K562 (cell line): ENCODE measurements around the gene FIGLA. TPM values are rescaled to one million over a fixed set of nuclear protein-coding genes. Genes with fewer than 3 reads are reported as not detected.

ENCODE experiments used
- ATAC-seq: fragments of 200-7000 bp; cut with Tn5 transposase; 3 replicates; pipeline ENCODE4 v1.9.1; 2020; ENCODE audit warnings: moderate library complexity
- BruUV-seq: library from RNA; stranded (reverse); fragments of 400-500 nt; replicated peaks from 2 replicates; lab custom pipeline; 2021; lab: Mats Ljungman, UMichigan
- CTCF ChIA-PET: fragments of 300-600 bp; formaldehyde crosslinking; extraction: SDS; loops from one replicate; lab custom pipeline; 2021; ENCODE audit warnings: low intra/inter-chr PET ratio; lab: Yijun Ruan, JAX
- POLR2A ChIA-PET: fragments of 300-600, 350-650 bp; sonication (Branson Sonifier 250); formaldehyde crosslinking; extraction: SDS; loops from one replicate; lab custom pipeline; 2021; ENCODE audit warnings: antibody characterized with exemption, inconsistent platforms; lab: Yijun Ruan, JAX
- DNase-seq, 4 experiments: peaks; one replicate each; pipeline versions ENCODE4 v3.0.0 to v3.0.0-alpha.2; 2011 to 2018; ENCODE audit warnings: low spot score in 3 of 4, mixed read lengths in 3 of 4; ENCODE audit errors: extremely low read depth in 1 of 4
- FAIRE-seq: peaks from 2 replicates; lab custom pipeline; 2011; peaks lifted over from hg19 to GRCh38; lab: Jason Lieb, UNC
- H2AFZ ChIP-seq: 2 replicates; pipeline ENCODE4 v1.6.0; 2011; ENCODE audit warnings: low read depth, low read length, control low read depth, inconsistent platforms
- H3K27ac ChIP-seq: fragments of 200-600 bp; 3 replicates; pipeline ENCODE4 v1.8.0; 2011; ENCODE audit warnings: low read depth, mild to moderate bottlenecking, control low read depth, inconsistent platforms, low read length, moderate library complexity, mixed read lengths; ENCODE audit errors: extremely low read depth
- H3K27me3 ChIP-seq, 2 experiments: fragments of 300-600 bp in 1 of 2; 2 replicates in 1 of 2; 3 replicates in 1 of 2; pipeline versions ENCODE4 v1.6.0 to v1.8.0; 2011; ENCODE audit warnings: inconsistent platforms in 2 of 2, low read length in 2 of 2, mild to moderate bottlenecking in 1 of 2, mixed read lengths in 1 of 2, moderate library complexity in 1 of 2; ENCODE audit not compliant: control insufficient read depth in 2 of 2, insufficient read depth in 2 of 2
- H3K36me3 ChIP-seq: fragments of 300-600 bp; 3 replicates; pipeline ENCODE4 v1.8.0; 2011; ENCODE audit warnings: mild to moderate bottlenecking, low read length, inconsistent platforms; ENCODE audit not compliant: control insufficient read depth, insufficient read depth
- H3K4me1 ChIP-seq, 2 experiments: fragments of 200-600 bp in 1 of 2; replicated peaks in 1 of 2; 2 replicates in 1 of 2; 3 replicates in 1 of 2; pipeline versions ENCODE4 v1.5.1 to v1.8.0; 2011; ENCODE audit warnings: inconsistent platforms in 2 of 2, low read length in 2 of 2, mild to moderate bottlenecking in 1 of 2, mixed read lengths in 1 of 2, moderate library complexity in 1 of 2; ENCODE audit not compliant: control insufficient read depth in 2 of 2, insufficient read depth in 2 of 2
- H3K4me2 ChIP-seq: 2 replicates; pipeline ENCODE4 v1.6.1; 2011; ENCODE audit warnings: low read length, control low read depth, inconsistent platforms, mixed read lengths; ENCODE audit not compliant: insufficient read depth
- H3K4me3 ChIP-seq: fragments of 200-600 bp; sonication (generic), shearing (Covaris generic); 2 replicates; pipeline ENCODE4 v1.5.1; 2016; ENCODE audit warnings: control low read depth, inconsistent platforms
- H3K79me2 ChIP-seq: fragments of 200-600 bp; 3 replicates; pipeline ENCODE4 v1.8.0; 2011; ENCODE audit warnings: low read length, inconsistent platforms; ENCODE audit not compliant: control insufficient read depth, insufficient read depth
- H3K9ac ChIP-seq, 2 experiments: 2 replicates each; pipeline versions ENCODE4 v1.6.0 to v1.6.1; 2011; ENCODE audit warnings: low read depth in 2 of 2, low read length in 2 of 2, control low read depth in 1 of 2, inconsistent platforms in 1 of 2, mild to moderate bottlenecking in 1 of 2, mixed read lengths in 1 of 2; ENCODE audit not compliant: insufficient read depth in 1 of 2
- H3K9me1 ChIP-seq: one replicate; pipeline ENCODE4 v1.6.0; 2011; ENCODE audit warnings: inconsistent platforms, mild to moderate bottlenecking, low read length, moderate library complexity; ENCODE audit not compliant: control insufficient read depth, insufficient read depth
- H3K9me3 ChIP-seq: replicated peaks from 2 replicates; pipeline ENCODE4 v1.5.1; 2011; ENCODE audit warnings: low read depth, low read length, inconsistent platforms; ENCODE audit not compliant: control insufficient read depth, insufficient read depth
- H4K20me1 ChIP-seq: replicated peaks from 2 replicates; pipeline ENCODE4 v1.6.1; 2011; ENCODE audit warnings: low read length, inconsistent platforms, mixed read lengths; ENCODE audit not compliant: control insufficient read depth, insufficient read depth
- ID3 ChIP-seq, 2 experiments: fragments of 250-450 bp in 1 of 2; fragments of 450-650 bp in 1 of 2; sonication (Bioruptor Pico) in 1 of 2; IDR thresholded peaks; 2 replicates each; pipeline versions ENCODE4 v1.6.1 to v1.8.0; 2016 to 2021; ENCODE audit warnings: mild to moderate bottlenecking in 2 of 2, moderate library complexity in 2 of 2, missing compliant biosample characterization in 1 of 2, missing genetic modification characterization in 1 of 2
- KDM1A ChIP-seq, 2 experiments: fragments of 450-650 bp; IDR thresholded peaks; 2 replicates each; pipeline ENCODE4 v1.6.1; 2016; ENCODE audit warnings: mild to moderate bottlenecking in 2 of 2
- L3MBTL2 ChIP-seq: fragments of 450-650 bp; IDR thresholded peaks from 2 replicates; pipeline ENCODE4 v1.6.1; 2016; ENCODE audit warnings: mild to moderate bottlenecking, moderate library complexity
- POLR2G ChIP-seq: fragments of 200-400 bp; formaldehyde crosslinking; IDR thresholded peaks from 2 replicates; pipeline ENCODE4 v1.6.1; 2017; ENCODE audit warnings: low read depth, mild to moderate bottlenecking, antibody characterized with exemption, low read length, moderate library complexity
- POLR3G ChIP-seq: IDR thresholded peaks from 2 replicates; pipeline ENCODE4 v1.6.1; 2011; ENCODE audit not compliant: insufficient read length, insufficient replicate concordance; ENCODE audit errors: extremely low read depth
- RFX7 ChIP-seq: fragments of 250-450 bp; sonication (Bioruptor Pico); IDR thresholded peaks from 2 replicates; pipeline ENCODE4 v1.5.1; 2021; ENCODE audit warnings: mild to moderate bottlenecking
- SRF ChIP-seq, 2 experiments: fragments of 250-450, 450-650 bp in 1 of 2; sonication (Bioruptor Pico) in 1 of 2; sonication (generic) in 1 of 2; formaldehyde crosslinking; IDR thresholded peaks; 2 replicates each; pipeline versions ENCODE4 v1.5.0 to v1.5.1; 2020 to 2022; ENCODE audit warnings: mild to moderate bottlenecking in 1 of 2, missing genetic modification reagents in 1 of 2
- WGBS: fragments of 100-300 bp; shearing (Covaris generic); methylation state at CpG from one replicate; pipeline ENCODE4 v1.1.6; 2016; ENCODE audit warnings: low coverage, mixed read lengths; ENCODE audit not compliant: insufficient coverage; ENCODE audit errors: missing lambda C conversion rate; 5-methylcytosine and 5-hydroxymethylcytosine counted together
- in situ Hi-C: fragments of 300-500 bp; cut with MboI; formaldehyde crosslinking; loops from 4 replicates; pipeline ENCODE4 v1.15.0; 2018; ENCODE audit warnings: inconsistent platforms, mixed read lengths
- intact Hi-C: fragments of 100-400 bp; cut with micrococcal nuclease; formaldehyde crosslinking; loops from 2 replicates; pipeline ENCODE4 v1.14.2; 2022
- polyA plus RNA-seq, 8 experiments: library from polyadenylated mRNA; depleted of rRNA in 4 of 8; stranded (reverse) in 5 of 8; unstranded in 3 of 8; fragments of >200 nt; fragmentation: Nextera tagmentation in 2 of 8; fragmentation: Illumina TruSeq in 1 of 8; extraction: Ambion mirVana in 2 of 8; extraction: Trizol in 1 of 8; gene quantifications; 2 replicates each; pipeline versions ENCODE4 v1.2.1 to v1.2.3, GENCODE V29; 2011 to 2014; ENCODE audit warnings: inconsistent platforms in 1 of 8, missing spikeins in 1 of 8
- total RNA-seq, 7 experiments: library from RNA; depleted of rRNA in 6 of 7; stranded (reverse); fragments of >200 nt in 6 of 7; fragmentation: Illumina TruSeq in 2 of 7; extraction: Trizol in 2 of 7; gene quantifications; 2 replicates each; pipeline versions ENCODE4 v1.2.1 to v1.2.3, GENCODE V29; 2011 to 2021; ENCODE audit warnings: low replicate concordance in 1 of 7
- TF ChIP-seq, protein P1 (sequence below): fragments of 200-800 bp; sonication (Bioruptor generic); IDR thresholded peaks from 2 replicates; pipeline ENCODE4 v1.6.1; 2016; ENCODE audit warnings: missing genetic modification characterization, missing compliant biosample characterization
- TF ChIP-seq, protein P2 (sequence below): fragments of 450-650 bp; IDR thresholded peaks from 2 replicates; pipeline ENCODE4 v1.6.1; 2018; ENCODE audit not compliant: partially characterized antibody
- TF ChIP-seq, protein P3 (sequence below): fragments of 450-650 bp; IDR thresholded peaks from 2 replicates; pipeline ENCODE4 v1.6.1; 2017; ENCODE audit warnings: antibody characterized with exemption

Gene FIGLA
- total and polyA plus RNA-seq, 9 of the 15 experiments (the other 6 are each of a cell fraction or from before 2014, with no cell fraction given): not detected

GRCh38 chr2:70793450-70793849 lies 3.0 kb upstream of the FIGLA start:
- no peaks in the 10 kb centered on the region for H3K36me3 ChIP-seq
- ATAC-seq (no peak), FAIRE-seq (no peak), DNase-seq (no peak)
- no peak overlapping the region for H3K9ac ChIP-seq
- intact Hi-C loops (no loop called here), in situ Hi-C loops (loop anchor here (5.0 to 25.0 kb wide), 2 partner anchors 154 to 481 kb away; partner anchors contain the start of gene FAM136A)
- H3K79me2 ChIP-seq: no peaks in the 10 kb centered on the region
- no peak overlapping the region for H2AFZ ChIP-seq
- H3K27ac ChIP-seq: no peak overlapping the region
- H3K9me1 ChIP-seq: no peaks in the 10 kb centered on the region
- peaks cover 3 to 6% of the 10 kb centered on the region in 2 experiments for H3K27me3 ChIP-seq
- H3K9me3 ChIP-seq: no peaks in the 10 kb centered on the region
- no peak overlapping the region for H3K4me2 ChIP-seq
- ChIA-PET CTCF (no interaction called here), POLR2A (interaction anchor here (0.5 to 0.7 kb wide), 3 partner anchors 108 to 134 kb away, joined by 3 to 4 read pairs (median 3); no protein-coding TSS in a partner anchor)
- H4K20me1 ChIP-seq: no peaks in the 10 kb centered on the region
- no TSS peak for BruUV-seq
- no peak overlapping the region for H3K4me3 ChIP-seq
- 3% methylated on average over 2 of the region's 2 CpGs for WGBS
- peaks cover 2 to 16% of the 10 kb centered on the region in 2 experiments; a peak in 3 of 5 replicates for H3K4me1 ChIP-seq
- TF ChIP-seq POLR3G (no peak), KDM1A (IDR thresholded peaks at IDR 0.05) (no peak), POLR2G (no peak), L3MBTL2 (no peak), ID3 (CRISPR knock-in tag; IDR thresholded peaks at IDR 0.05) (no peak), ID3 (tag; IDR thresholded peaks at IDR 0.05) (no peak), RFX7 (CRISPR knock-in tag) (no peak), SRF (CRISPR knock-in tag; IDR thresholded peaks at IDR 0.05) (no peak)
- TF ChIP-seq, protein P1, sequence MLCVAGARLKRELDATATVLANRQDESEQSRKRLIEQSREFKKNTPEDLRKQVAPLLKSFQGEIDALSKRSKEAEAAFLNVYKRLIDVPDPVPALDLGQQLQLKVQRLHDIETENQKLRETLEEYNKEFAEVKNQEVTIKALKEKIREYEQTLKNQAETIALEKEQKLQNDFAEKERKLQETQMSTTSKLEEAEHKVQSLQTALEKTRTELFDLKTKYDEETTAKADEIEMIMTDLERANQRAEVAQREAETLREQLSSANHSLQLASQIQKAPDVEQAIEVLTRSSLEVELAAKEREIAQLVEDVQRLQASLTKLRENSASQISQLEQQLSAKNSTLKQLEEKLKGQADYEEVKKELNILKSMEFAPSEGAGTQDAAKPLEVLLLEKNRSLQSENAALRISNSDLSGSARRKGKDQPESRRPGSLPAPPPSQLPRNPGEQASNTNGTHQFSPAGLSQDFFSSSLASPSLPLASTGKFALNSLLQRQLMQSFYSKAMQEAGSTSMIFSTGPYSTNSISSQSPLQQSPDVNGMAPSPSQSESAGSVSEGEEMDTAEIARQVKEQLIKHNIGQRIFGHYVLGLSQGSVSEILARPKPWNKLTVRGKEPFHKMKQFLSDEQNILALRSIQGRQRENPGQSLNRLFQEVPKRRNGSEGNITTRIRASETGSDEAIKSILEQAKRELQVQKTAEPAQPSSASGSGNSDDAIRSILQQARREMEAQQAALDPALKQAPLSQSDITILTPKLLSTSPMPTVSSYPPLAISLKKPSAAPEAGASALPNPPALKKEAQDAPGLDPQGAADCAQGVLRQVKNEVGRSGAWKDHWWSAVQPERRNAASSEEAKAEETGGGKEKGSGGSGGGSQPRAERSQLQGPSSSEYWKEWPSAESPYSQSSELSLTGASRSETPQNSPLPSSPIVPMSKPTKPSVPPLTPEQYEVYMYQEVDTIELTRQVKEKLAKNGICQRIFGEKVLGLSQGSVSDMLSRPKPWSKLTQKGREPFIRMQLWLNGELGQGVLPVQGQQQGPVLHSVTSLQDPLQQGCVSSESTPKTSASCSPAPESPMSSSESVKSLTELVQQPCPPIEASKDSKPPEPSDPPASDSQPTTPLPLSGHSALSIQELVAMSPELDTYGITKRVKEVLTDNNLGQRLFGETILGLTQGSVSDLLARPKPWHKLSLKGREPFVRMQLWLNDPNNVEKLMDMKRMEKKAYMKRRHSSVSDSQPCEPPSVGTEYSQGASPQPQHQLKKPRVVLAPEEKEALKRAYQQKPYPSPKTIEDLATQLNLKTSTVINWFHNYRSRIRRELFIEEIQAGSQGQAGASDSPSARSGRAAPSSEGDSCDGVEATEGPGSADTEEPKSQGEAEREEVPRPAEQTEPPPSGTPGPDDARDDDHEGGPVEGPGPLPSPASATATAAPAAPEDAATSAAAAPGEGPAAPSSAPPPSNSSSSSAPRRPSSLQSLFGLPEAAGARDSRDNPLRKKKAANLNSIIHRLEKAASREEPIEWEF: no peak
- TF ChIP-seq, protein P2, sequence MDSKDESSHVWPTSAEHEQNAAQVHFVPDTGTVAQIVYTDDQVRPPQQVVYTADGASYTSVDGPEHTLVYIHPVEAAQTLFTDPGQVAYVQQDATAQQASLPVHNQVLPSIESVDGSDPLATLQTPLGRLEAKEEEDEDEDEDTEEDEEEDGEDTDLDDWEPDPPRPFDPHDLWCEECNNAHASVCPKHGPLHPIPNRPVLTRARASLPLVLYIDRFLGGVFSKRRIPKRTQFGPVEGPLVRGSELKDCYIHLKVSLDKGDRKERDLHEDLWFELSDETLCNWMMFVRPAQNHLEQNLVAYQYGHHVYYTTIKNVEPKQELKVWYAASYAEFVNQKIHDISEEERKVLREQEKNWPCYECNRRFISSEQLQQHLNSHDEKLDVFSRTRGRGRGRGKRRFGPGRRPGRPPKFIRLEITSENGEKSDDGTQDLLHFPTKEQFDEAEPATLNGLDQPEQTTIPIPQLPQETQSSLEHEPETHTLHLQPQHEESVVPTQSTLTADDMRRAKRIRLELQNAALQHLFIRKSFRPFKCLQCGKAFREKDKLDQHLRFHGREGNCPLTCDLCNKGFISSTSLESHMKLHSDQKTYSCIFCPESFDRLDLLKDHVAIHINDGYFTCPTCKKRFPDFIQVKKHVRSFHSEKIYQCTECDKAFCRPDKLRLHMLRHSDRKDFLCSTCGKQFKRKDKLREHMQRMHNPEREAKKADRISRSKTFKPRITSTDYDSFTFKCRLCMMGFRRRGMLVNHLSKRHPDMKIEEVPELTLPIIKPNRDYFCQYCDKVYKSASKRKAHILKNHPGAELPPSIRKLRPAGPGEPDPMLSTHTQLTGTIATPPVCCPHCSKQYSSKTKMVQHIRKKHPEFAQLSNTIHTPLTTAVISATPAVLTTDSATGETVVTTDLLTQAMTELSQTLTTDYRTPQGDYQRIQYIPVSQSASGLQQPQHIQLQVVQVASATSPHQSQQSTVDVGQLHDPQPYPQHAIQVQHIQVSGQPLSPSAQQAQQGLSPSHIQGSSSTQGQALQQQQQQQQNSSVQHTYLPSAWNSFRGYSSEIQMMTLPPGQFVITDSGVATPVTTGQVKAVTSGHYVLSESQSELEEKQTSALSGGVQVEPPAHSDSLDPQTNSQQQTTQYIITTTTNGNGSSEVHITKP: no peak
- TF ChIP-seq, protein P3, sequence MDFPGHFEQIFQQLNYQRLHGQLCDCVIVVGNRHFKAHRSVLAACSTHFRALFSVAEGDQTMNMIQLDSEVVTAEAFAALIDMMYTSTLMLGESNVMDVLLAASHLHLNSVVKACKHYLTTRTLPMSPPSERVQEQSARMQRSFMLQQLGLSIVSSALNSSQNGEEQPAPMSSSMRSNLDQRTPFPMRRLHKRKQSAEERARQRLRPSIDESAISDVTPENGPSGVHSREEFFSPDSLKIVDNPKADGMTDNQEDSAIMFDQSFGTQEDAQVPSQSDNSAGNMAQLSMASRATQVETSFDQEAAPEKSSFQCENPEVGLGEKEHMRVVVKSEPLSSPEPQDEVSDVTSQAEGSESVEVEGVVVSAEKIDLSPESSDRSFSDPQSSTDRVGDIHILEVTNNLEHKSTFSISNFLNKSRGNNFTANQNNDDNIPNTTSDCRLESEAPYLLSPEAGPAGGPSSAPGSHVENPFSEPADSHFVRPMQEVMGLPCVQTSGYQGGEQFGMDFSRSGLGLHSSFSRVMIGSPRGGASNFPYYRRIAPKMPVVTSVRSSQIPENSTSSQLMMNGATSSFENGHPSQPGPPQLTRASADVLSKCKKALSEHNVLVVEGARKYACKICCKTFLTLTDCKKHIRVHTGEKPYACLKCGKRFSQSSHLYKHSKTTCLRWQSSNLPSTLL: no peak
